Natural killer cell (primary cell): ENCODE measurements around the gene MICA. TPM values are rescaled to one million over a fixed set of nuclear protein-coding genes. Genes with fewer than 3 reads are reported as not detected.

ENCODE experiments used
- ATAC-seq, 3 donors: fragments of 150-1000 bp in 2 of 3; fragments of 200-7000 bp in 1 of 3; cut with Tn5 transposase; 1 replicate in 1 of 3; 2 replicates in 2 of 3; pipeline ENCODE4 v1.10.0; 2021; ENCODE audit warnings: mild to moderate bottlenecking in 2 of 3, moderate library complexity in 2 of 3
- DNase-seq, 2 donors: peaks; one replicate each; pipeline versions ENCODE4 v3.0.0 to v3.0.0-alpha.2; 2013 to 2021; ENCODE audit warnings: mixed read lengths in 1 of 2
- H3K27ac ChIP-seq: one replicate; pipeline ENCODE4 v1.5.1; 2013; ENCODE audit warnings: mild to moderate bottlenecking, low read length
- H3K27me3 ChIP-seq: one replicate; pipeline ENCODE4 v1.6.1; 2013; ENCODE audit warnings: low read length; ENCODE audit not compliant: control insufficient read depth, insufficient read depth
- H3K36me3 ChIP-seq: one replicate; pipeline ENCODE4 v1.6.1; 2013; ENCODE audit warnings: low read length; ENCODE audit not compliant: control insufficient read depth, insufficient read depth
- H3K4me1 ChIP-seq: one replicate; pipeline ENCODE4 v1.6.1; 2013; ENCODE audit warnings: low read length; ENCODE audit not compliant: control insufficient read depth, insufficient read depth
- H3K4me3 ChIP-seq: one replicate; pipeline ENCODE4 v1.5.1; 2013; ENCODE audit warnings: low read length
- H3K9me3 ChIP-seq: one replicate; pipeline ENCODE4 v1.6.1; 2013; ENCODE audit warnings: low read length; ENCODE audit not compliant: control insufficient read depth, insufficient read depth
- H3K27ac Mint-ChIP-seq, 2 donors: one replicate each; pipeline ENCODE4 v1.8.0; 2022; ENCODE audit warnings: mild to moderate bottlenecking in 2 of 2, mixed read lengths in 2 of 2, moderate library complexity in 1 of 2
- H3K27me3 Mint-ChIP-seq, 2 donors: one replicate each; pipeline ENCODE4 v1.8.0; 2022; ENCODE audit warnings: low read depth in 2 of 2, mixed read lengths in 2 of 2
- H3K36me3 Mint-ChIP-seq: one replicate; pipeline ENCODE4 v1.8.0; 2022; ENCODE audit warnings: mixed read lengths
- H3K4me1 Mint-ChIP-seq, 2 donors: one replicate each; pipeline ENCODE4 v1.8.0; 2022; ENCODE audit warnings: mixed read lengths in 2 of 2
- H3K4me3 Mint-ChIP-seq: one replicate; pipeline ENCODE4 v1.8.0; 2022; ENCODE audit warnings: mild to moderate bottlenecking, moderate library complexity, mixed read lengths
- H3K9me3 Mint-ChIP-seq, 2 donors: one replicate each; pipeline ENCODE4 v1.8.0; 2022; ENCODE audit warnings: mixed read lengths in 2 of 2
- WGBS: methylation state at CpG from one replicate; pipeline ENCODE4 v1.1.7; 2013; ENCODE audit warnings: missing lambda C conversion rate; ENCODE audit not compliant: insufficient coverage; 5-methylcytosine and 5-hydroxymethylcytosine counted together
- intact Hi-C: fragments of 100-400 bp; cut with micrococcal nuclease; formaldehyde crosslinking; loops from one replicate; pipeline ENCODE4 v1.14.2; 2022
- total RNA-seq, 4 donors: library from RNA; stranded (reverse); fragments of 120-200 nt in 1 of 4; gene quantifications; one replicate each; pipeline versions ENCODE4 v1.2.3 to v1.2.4, GENCODE V29; 2013 to 2022
- TF ChIP-seq, protein P1 (sequence below): fragments of 200-600 bp; IDR thresholded peaks from one replicate; pipeline ENCODE4 v1.8.0; 2022; ENCODE audit warnings: antibody characterized with exemption

The MICA gene
- total RNA-seq, 3 donors from 2014 or later (not counting 1 experiment from before 2014, with no cell fraction given), result 9.3 to 19.7 (median 11.4) TPM

DNA sequence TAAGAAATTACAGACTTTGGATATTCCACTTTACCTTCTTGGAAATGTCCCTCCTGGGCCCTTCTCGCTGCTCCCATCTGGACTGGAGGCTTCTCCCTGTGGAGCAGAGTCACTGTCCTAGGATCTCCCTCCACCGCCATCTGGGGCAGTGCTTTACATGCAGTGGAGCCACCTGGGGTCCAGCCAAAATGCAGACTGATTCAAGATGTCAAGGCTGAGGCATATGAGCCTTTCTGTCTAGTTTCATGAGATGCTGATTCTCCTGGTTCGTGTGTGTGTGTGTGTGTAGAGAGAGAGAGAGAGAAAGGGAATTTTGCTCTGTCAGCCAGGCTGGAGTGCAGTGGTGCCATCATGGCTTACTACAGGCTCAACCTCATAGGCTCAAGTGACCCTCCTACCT lies 14.9 kb downstream of the MICA start:
- TF ChIP-seq, protein P1, sequence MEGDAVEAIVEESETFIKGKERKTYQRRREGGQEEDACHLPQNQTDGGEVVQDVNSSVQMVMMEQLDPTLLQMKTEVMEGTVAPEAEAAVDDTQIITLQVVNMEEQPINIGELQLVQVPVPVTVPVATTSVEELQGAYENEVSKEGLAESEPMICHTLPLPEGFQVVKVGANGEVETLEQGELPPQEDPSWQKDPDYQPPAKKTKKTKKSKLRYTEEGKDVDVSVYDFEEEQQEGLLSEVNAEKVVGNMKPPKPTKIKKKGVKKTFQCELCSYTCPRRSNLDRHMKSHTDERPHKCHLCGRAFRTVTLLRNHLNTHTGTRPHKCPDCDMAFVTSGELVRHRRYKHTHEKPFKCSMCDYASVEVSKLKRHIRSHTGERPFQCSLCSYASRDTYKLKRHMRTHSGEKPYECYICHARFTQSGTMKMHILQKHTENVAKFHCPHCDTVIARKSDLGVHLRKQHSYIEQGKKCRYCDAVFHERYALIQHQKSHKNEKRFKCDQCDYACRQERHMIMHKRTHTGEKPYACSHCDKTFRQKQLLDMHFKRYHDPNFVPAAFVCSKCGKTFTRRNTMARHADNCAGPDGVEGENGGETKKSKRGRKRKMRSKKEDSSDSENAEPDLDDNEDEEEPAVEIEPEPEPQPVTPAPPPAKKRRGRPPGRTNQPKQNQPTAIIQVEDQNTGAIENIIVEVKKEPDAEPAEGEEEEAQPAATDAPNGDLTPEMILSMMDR, result no peak
- Mint-ChIP-seq H3K4me1 (peaks cover 0 to 6% of the 10 kb centered on the region in 2 donors), H3K27me3 (no peaks in the 10 kb centered on the region), H3K9me3 (peaks cover 2 to 3% of the 10 kb centered on the region in 2 donors), H3K4me3 (no peak overlapping the region), H3K27ac (no peak overlapping the region), H3K36me3 (no peaks in the 10 kb centered on the region)
- 92% methylated on average over 3 of the region's 3 CpGs for WGBS
- no peak for ATAC-seq
- H3K27ac ChIP-seq, result no peak overlapping the region
- H3K9me3 ChIP-seq, result no peaks in the 10 kb centered on the region
- no peaks in the 10 kb centered on the region for H3K4me1 ChIP-seq
- intact Hi-C loops, result no loop called here
- no peaks in the 10 kb centered on the region for H3K27me3 ChIP-seq
- peaks cover 23% of the 10 kb centered on the region for H3K36me3 ChIP-seq
- H3K4me3 ChIP-seq, result no peak overlapping the region
- DNase-seq, result no peak

DNA sequence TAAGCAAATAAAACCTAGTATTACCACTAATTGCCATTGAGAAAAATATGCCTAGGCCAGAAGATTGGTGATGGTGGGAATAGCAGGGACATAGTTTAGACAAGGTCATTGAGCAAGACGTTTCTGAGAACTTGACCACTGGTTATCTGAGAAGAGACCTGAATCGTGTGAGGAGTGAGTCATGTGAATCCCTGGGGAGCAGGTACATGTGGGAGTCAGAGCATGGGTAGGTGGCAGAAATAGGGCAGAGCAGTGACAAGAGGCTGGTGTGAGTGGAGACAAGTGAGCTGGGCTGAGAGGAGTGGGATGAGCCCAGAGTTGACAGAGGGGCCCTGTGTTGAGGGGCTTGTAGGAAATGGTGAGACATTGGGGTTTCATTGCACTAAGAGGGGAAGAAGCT lies 16.4 kb downstream of the MICA start:
- peak overlapping the region in 1 of 2 donors; percentile 62 for H3K27ac Mint-ChIP-seq

DNA sequence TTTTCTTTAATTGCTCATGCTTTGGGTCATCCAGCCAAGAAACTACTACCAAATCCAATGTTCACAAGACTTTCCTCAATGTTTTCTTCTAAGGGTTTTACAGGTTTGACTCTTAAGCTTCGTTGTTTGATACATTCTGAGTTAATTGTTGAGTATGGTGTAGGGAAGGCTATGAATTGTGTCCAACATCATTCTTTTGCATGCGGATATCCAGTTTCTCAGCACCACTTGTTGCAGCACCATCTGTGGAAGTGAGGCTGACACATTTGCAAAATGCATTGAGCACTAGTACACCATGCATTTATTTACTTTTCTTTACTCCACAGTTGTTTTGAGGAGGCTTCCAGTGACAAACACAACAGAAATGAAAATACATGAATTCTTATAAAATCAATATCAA lies 17.2 kb downstream of the MICA start:
- Mint-ChIP-seq H3K27me3 (no peaks in the 10 kb centered on the region), H3K36me3 (no peaks in the 10 kb centered on the region), H3K9me3 (peaks cover 2 to 3% of the 10 kb centered on the region in 2 donors), H3K4me3 (no peak overlapping the region), H3K27ac (no peak overlapping the region), H3K4me1 (peaks cover 0 to 6% of the 10 kb centered on the region in 2 donors)
- Histone ChIP-seq H3K4me3 (no peak overlapping the region), H3K36me3 (peaks cover 11% of the 10 kb centered on the region), H3K4me1 (no peaks in the 10 kb centered on the region), H3K27ac (no peak overlapping the region), H3K9me3 (no peaks in the 10 kb centered on the region), H3K27me3 (no peaks in the 10 kb centered on the region)
- ATAC-seq (no peak), DNase-seq (no peak)
- intact Hi-C loops, result no loop called here
- TF ChIP-seq, protein P1, result no peak
- 93% methylated on average over 2 of the region's 2 CpGs for WGBS

More for the DNA sequence above, 16.4 kb downstream of the MICA start:
- H3K36me3 Mint-ChIP-seq, result no peaks in the 10 kb centered on the region
- peaks cover 0 to 6% of the 10 kb centered on the region in 2 donors for H3K4me1 Mint-ChIP-seq
- peaks cover 2 to 3% of the 10 kb centered on the region in 2 donors for H3K9me3 Mint-ChIP-seq
- ATAC-seq (no peak), DNase-seq (no peak)
- H3K4me3 Mint-ChIP-seq, result no peak overlapping the region
- Histone ChIP-seq H3K27me3 (no peaks in the 10 kb centered on the region), H3K27ac (no peak overlapping the region), H3K9me3 (no peaks in the 10 kb centered on the region), H3K4me3 (no peak overlapping the region), H3K36me3 (peaks cover 12% of the 10 kb centered on the region), H3K4me1 (no peaks in the 10 kb centered on the region)
- intact Hi-C loops, result no loop called here
- 71% methylated on average over 2 of the region's 2 CpGs for WGBS
- TF ChIP-seq, protein P1, result no peak
- no peaks in the 10 kb centered on the region for H3K27me3 Mint-ChIP-seq

DNA sequence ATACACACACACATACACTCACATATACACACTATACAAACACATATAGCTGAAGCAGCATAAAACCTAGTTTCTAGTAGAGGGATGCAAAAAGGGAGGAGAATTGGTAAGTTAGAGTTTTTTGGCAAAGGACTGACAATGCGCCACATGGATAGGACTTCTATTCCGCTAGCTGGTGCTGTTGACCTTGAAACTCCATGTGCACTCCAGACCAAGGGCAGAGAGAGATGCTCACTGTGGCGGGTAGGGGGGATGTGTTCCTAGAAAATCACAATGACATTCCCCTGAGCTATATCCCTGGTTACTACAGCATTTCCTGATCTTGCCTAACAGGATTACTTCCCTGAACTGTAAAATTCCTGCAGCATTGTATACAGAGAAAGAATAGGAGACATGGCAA lies 19.2 kb downstream of the MICA start:
- intact Hi-C loops, result no loop called here
- ATAC-seq (no peak), DNase-seq (no peak)
- Histone ChIP-seq H3K9me3 (no peaks in the 10 kb centered on the region), H3K4me1 (no peaks in the 10 kb centered on the region), H3K27ac (no peak overlapping the region), H3K36me3 (no peaks in the 10 kb centered on the region), H3K27me3 (no peaks in the 10 kb centered on the region), H3K4me3 (no peak overlapping the region)
- H3K9me3 Mint-ChIP-seq, result no peaks in the 10 kb centered on the region
- no peaks in the 10 kb centered on the region for H3K27me3 Mint-ChIP-seq
- H3K36me3 Mint-ChIP-seq, result no peaks in the 10 kb centered on the region
- H3K4me3 Mint-ChIP-seq, result no peak overlapping the region
- TF ChIP-seq, protein P1, result no peak
- WGBS, result 68% methylated on average over 3 of the region's 3 CpGs
- peaks cover 0 to 6% of the 10 kb centered on the region in 2 donors for H3K4me1 Mint-ChIP-seq
- H3K27ac Mint-ChIP-seq, result no peak overlapping the region
